C4-2B (cell line): ENCODE measurements around the gene KLF7.

Experiments used
- H3K27ac ChIP-seq: fragments of 450-650 bp; 2 replicates; pipeline ENCODE4 v1.5.1; 2017
- ZFX ChIP-seq: fragments of 450-650 bp; IDR thresholded peaks from 2 replicates; pipeline ENCODE4 v1.6.1; 2017
- TF ChIP-seq, protein P1 (sequence below): fragments of 450-650 bp; conservative IDR thresholded peaks from 2 replicates; pipeline ENCODE4 v1.5.1; 2017; ENCODE audit warnings: mild to moderate bottlenecking

KLF7 gene

GRCh38 chr2:207112785-207113184 is 53.0 kb downstream of the KLF7 start:
- H3K27ac ChIP-seq = no peak overlapping the region
- no peak for TF ChIP-seq ZFX
- TF ChIP-seq, protein P1, sequence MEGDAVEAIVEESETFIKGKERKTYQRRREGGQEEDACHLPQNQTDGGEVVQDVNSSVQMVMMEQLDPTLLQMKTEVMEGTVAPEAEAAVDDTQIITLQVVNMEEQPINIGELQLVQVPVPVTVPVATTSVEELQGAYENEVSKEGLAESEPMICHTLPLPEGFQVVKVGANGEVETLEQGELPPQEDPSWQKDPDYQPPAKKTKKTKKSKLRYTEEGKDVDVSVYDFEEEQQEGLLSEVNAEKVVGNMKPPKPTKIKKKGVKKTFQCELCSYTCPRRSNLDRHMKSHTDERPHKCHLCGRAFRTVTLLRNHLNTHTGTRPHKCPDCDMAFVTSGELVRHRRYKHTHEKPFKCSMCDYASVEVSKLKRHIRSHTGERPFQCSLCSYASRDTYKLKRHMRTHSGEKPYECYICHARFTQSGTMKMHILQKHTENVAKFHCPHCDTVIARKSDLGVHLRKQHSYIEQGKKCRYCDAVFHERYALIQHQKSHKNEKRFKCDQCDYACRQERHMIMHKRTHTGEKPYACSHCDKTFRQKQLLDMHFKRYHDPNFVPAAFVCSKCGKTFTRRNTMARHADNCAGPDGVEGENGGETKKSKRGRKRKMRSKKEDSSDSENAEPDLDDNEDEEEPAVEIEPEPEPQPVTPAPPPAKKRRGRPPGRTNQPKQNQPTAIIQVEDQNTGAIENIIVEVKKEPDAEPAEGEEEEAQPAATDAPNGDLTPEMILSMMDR = no peak

DNA sequence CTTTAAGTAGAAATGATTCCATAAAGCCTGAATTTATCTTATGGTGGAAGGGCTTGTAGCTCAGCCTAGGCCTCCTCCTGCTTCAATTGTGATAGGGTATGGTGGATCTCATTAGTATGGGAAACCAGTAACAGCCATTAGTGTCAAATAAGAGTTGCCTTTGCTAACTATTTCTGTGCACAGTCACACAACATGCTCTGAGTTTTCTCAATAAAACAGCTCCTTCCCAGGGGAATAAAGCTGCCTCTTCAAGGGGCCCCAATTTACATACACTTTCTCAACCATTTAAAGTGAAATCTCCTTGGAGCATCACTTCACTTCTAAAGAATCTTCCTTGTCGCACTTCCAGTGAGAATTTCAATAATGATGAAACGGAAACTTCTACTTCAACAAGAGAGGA is 53.4 kb downstream of the KLF7 start:
- TF ChIP-seq ZFX = no peak
- TF ChIP-seq, protein P1 = no peak
- H3K27ac ChIP-seq = no peak overlapping the region

DNA sequence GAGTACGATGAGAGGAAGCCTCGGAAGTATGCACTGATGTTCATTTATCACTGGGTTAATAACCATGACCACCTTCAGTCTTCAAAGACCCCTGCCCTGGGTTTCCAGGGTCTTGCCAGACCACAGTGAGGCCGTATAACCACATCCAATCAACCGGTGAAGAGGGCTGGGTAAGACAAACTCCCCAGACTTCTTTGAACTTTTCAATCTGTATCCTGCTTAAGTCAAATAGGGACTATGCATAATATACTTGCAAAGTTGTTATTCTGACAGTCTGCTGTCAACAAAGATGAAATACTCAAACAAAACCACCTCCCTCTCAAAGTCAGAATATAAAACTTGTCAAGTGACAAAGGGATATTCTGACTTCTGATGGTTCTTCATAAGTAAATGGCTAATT is 54.0 kb downstream of the KLF7 start:
- no peak overlapping the region for H3K27ac ChIP-seq
- no peak for TF ChIP-seq ZFX
- TF ChIP-seq, protein P1 = no peak

- H3K27ac ChIP-seq = no peak overlapping the region
- no peak for TF ChIP-seq ZFX
- TF ChIP-seq, protein P1 = no peak
Observed at GRCh38 chr2:207110715-207111114, 55.0 kb downstream of the KLF7 start.

- no peak overlapping the region for H3K27ac ChIP-seq
- TF ChIP-seq, protein P1 = no peak
- TF ChIP-seq ZFX = no peak
Observed at GRCh38 chr2:207110310-207110709, 55.4 kb downstream of the KLF7 start.

DNA sequence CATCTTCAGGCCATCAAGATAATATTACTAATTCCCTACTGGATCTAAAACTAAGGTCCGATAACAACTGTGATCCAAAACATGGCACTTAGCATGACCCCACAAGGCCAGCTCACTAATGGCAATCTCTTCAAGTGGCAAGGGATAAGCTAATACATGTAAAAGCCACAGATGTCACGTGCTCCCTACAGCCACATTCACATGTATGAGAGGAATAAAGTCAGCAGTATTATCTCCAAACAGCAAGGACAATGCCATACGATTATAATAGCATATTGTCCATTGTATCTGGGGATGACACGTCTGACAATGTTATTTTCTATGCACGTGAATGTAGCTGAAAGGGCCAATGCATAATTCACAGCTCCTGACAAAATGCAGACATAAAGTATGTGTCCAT is 56.0 kb downstream of the KLF7 start:
- TF ChIP-seq ZFX = no peak
- TF ChIP-seq, protein P1 = no peak

GRCh38 chr2:207108440-207108839 is 57.3 kb downstream of the KLF7 start:
- H3K27ac ChIP-seq = no peak overlapping the region
- TF ChIP-seq, protein P1 = no peak
- no peak for TF ChIP-seq ZFX

More for the DNA sequence above, 56.0 kb downstream of the KLF7 start:
- H3K27ac ChIP-seq = no peak overlapping the region
